Breast epithelium (tissue), 3 donors: ENCODE results near the gene KIF4A.

Experiments used
- POLR2A ChIP-seq: fragments of 450-650 bp; IDR thresholded peaks from one replicate; pipeline ENCODE4 v1.6.1; 2016; ENCODE audit warnings: antibody characterized with exemption, mild to moderate bottlenecking, moderate library complexity
- POLR2AphosphoS5 ChIP-seq, 3 donors: sonication (generic); formaldehyde crosslinking; IDR thresholded peaks; one replicate each; pipeline ENCODE4 v1.6.1; 2017; ENCODE audit warnings: antibody characterized with exemption in 3 of 3
- TF ChIP-seq, protein P1 (sequence below), 3 donors: fragments of 450-650 bp; IDR thresholded peaks; one replicate each; pipeline ENCODE4 v1.5.1; 2016 to 2017; ENCODE audit warnings: antibody characterized with exemption in 3 of 3, mild to moderate bottlenecking in 3 of 3, moderate library complexity in 3 of 3

DNA sequence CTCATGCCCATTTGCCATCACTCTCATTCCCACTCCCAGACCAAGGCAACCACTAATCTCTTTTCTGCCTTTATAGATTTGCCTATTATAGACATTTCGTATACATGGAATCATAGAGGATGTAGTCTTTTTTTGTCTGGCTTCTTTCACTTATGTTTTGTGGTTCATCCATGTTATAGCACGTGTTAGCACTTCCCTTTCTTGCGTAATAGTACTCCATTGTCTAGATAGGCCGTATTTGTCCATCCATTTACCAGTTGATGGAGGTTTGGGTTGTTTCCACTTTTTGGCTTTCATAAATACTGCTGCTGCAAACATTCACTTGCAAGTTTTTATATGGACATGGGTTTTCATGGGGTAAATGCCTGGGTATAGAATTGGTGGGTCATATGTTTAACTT lies 48.4 kb downstream of the KIF4A start:
- TF ChIP-seq, protein P1, sequence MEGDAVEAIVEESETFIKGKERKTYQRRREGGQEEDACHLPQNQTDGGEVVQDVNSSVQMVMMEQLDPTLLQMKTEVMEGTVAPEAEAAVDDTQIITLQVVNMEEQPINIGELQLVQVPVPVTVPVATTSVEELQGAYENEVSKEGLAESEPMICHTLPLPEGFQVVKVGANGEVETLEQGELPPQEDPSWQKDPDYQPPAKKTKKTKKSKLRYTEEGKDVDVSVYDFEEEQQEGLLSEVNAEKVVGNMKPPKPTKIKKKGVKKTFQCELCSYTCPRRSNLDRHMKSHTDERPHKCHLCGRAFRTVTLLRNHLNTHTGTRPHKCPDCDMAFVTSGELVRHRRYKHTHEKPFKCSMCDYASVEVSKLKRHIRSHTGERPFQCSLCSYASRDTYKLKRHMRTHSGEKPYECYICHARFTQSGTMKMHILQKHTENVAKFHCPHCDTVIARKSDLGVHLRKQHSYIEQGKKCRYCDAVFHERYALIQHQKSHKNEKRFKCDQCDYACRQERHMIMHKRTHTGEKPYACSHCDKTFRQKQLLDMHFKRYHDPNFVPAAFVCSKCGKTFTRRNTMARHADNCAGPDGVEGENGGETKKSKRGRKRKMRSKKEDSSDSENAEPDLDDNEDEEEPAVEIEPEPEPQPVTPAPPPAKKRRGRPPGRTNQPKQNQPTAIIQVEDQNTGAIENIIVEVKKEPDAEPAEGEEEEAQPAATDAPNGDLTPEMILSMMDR (IDR thresholded peaks at IDR 0.05): no peak
- TF ChIP-seq POLR2AphosphoS5 (IDR thresholded peaks at IDR 0.05) (no peak), POLR2A (no peak)
